Kidney (tissue), 14 donors: Measurements from ENCODE around the gene CFAP43. TPM values are rescaled to one million over a fixed set of nuclear protein-coding genes. Genes with fewer than 3 reads are reported as not detected.

Experiments used
- DNase-seq, 5 donors: peaks; one replicate each; pipeline ENCODE4 v3.0.0-alpha.2; 2013 to 2020
- FAIRE-seq: peaks from 2 replicates; lab custom pipeline; 2012; peaks lifted over from hg19 to GRCh38; lab: Jason Lieb, UNC
- H3K27ac ChIP-seq, 2 donors: one replicate each; pipeline ENCODE4 v1.7.0; 2013; ENCODE audit warnings: low read depth in 2 of 2, low read length in 2 of 2, inconsistent platforms in 1 of 2
- H3K27me3 ChIP-seq: one replicate; pipeline ENCODE4 v1.7.1; 2013; ENCODE audit warnings: low read length, inconsistent platforms; ENCODE audit not compliant: control insufficient read depth, insufficient read depth
- H3K36me3 ChIP-seq, 3 donors: one replicate each; pipeline versions ENCODE4 v1.7.0 to v1.7.1; 2013; ENCODE audit warnings: low read length in 3 of 3, control low read depth in 1 of 3, inconsistent platforms in 1 of 3; ENCODE audit not compliant: insufficient read depth in 3 of 3, control insufficient read depth in 2 of 3
- H3K4me1 ChIP-seq, 3 donors: one replicate each; pipeline versions ENCODE4 v1.7.0 to v1.7.1; 2013; ENCODE audit warnings: low read length in 3 of 3, inconsistent platforms in 1 of 3, low read depth in 1 of 3; ENCODE audit not compliant: control insufficient read depth in 2 of 3, insufficient read depth in 2 of 3
- H3K4me3 ChIP-seq, 3 donors: one replicate each; pipeline versions ENCODE4 v1.7.0 to v1.8.1; 2013; ENCODE audit warnings: low read length in 3 of 3, control low read depth in 1 of 3, inconsistent platforms in 1 of 3
- H3K9ac ChIP-seq, 3 donors: one replicate each; pipeline versions ENCODE4 v1.7.0 to v1.7.1; 2013; ENCODE audit warnings: low read length in 3 of 3, control low read depth in 1 of 3, inconsistent platforms in 1 of 3
- H3K9me3 ChIP-seq, 3 donors: one replicate each; pipeline versions ENCODE4 v1.7.0 to v1.7.1; 2013; ENCODE audit warnings: low read length in 3 of 3, control low read depth in 1 of 3, inconsistent platforms in 1 of 3; ENCODE audit not compliant: control insufficient read depth in 2 of 3, insufficient read depth in 1 of 3
- intact Hi-C: fragments of 100-400 bp; cut with DNase I; formaldehyde crosslinking; loops from one replicate; pipeline ENCODE4 v1.11.1; 2022
- polyA plus RNA-seq: library from polyadenylated mRNA; stranded (reverse); fragments of 350-450 nt; fragmentation: Illumina TruSeq; extraction: RNeasy Lipid Tissue Mini Kit (QIAGEN cat#74804); gene quantifications from one replicate; pipeline ENCODE4 v1.2.3, GENCODE V29; 2014; ENCODE audit warnings: low read depth, low replicate concordance; ENCODE audit not compliant: insufficient read depth
- total RNA-seq: library from RNA; stranded (reverse); fragmentation: NEBNext Ultra II Directional; extraction: Animal tissue kit (Norgen Biotek cat#: 25700); gene quantifications from one replicate; pipeline ENCODE4 v1.2.1, GENCODE V29; 2021
- TF ChIP-seq, protein P1 (sequence below): IDR thresholded peaks from 3 replicates; pipeline ENCODE4 v1.5.1; 2012; ENCODE audit warnings: mild to moderate bottlenecking, moderate library complexity, borderline replicate concordance; ENCODE audit not compliant: insufficient read depth; ENCODE audit errors: extremely low read depth
- donor health status: control.
- donor health status: control.
- donor health status: control.
- donor health status: control.
- donor health status: control.
- donor health status: DM: yes; HTN: yes; CAD: no.
- donor health status: Normal renal cell carcinoma (clear cell type).

The CFAP43 gene
- total and polyA plus RNA-seq, 2 donors from 2014 or later: 3.1 to 7.2 TPM

DNA sequence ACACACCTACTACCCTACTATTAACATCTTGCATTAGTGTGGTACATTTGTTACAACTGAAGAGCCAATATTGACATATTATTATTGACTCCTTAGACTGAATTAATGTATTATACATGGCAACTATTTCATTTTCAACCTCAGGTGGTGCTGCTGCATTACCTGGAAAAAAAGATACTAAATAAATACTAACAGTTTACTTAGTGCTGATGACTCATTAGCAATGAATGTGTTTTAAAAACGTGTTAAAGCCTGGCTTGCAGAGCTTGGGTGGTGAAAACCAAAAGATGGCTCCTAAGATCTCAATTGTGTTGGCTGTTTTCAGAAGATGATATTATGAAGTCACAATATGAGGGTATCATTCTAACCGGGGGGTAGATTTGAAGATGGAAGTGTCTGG is 34.8 kb downstream of the CFAP43 start:
- H3K4me1 ChIP-seq: peaks cover 0 to 7% (median 0%) of the 10 kb centered on the region in 3 donors
- no peak for FAIRE-seq
- no peak overlapping the region for H3K4me3 ChIP-seq
- DNase-seq: no peak
- TF ChIP-seq, protein P1, sequence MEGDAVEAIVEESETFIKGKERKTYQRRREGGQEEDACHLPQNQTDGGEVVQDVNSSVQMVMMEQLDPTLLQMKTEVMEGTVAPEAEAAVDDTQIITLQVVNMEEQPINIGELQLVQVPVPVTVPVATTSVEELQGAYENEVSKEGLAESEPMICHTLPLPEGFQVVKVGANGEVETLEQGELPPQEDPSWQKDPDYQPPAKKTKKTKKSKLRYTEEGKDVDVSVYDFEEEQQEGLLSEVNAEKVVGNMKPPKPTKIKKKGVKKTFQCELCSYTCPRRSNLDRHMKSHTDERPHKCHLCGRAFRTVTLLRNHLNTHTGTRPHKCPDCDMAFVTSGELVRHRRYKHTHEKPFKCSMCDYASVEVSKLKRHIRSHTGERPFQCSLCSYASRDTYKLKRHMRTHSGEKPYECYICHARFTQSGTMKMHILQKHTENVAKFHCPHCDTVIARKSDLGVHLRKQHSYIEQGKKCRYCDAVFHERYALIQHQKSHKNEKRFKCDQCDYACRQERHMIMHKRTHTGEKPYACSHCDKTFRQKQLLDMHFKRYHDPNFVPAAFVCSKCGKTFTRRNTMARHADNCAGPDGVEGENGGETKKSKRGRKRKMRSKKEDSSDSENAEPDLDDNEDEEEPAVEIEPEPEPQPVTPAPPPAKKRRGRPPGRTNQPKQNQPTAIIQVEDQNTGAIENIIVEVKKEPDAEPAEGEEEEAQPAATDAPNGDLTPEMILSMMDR: no peak
- no peak overlapping the region for H3K27ac ChIP-seq
- no peaks in the 10 kb centered on the region for H3K36me3 ChIP-seq
- intact Hi-C loops: no loop called here
- no peak overlapping the region for H3K9ac ChIP-seq
- H3K27me3 ChIP-seq: no peaks in the 10 kb centered on the region
- no peaks in the 10 kb centered on the region for H3K9me3 ChIP-seq

DNA sequence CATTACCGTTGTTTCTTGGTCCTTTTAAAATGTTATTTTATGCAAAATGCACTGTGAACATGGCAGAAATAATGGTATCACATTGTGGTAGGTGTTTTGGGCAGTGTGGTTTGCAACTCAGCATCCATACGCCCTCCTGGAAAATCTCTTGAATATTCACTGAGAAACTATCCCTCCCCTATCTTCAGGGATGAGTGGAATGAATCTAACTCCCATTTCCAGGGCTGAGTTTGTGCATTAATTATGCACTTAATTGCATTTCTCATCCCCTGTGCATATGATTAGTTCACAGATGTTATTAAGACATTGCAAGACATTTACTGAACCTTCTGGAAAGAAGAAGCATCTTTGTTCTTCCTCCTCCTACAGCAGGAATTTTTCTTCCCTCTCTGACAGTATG is 36.5 kb downstream of the CFAP43 start:
- TF ChIP-seq, protein P1: no peak

DNA sequence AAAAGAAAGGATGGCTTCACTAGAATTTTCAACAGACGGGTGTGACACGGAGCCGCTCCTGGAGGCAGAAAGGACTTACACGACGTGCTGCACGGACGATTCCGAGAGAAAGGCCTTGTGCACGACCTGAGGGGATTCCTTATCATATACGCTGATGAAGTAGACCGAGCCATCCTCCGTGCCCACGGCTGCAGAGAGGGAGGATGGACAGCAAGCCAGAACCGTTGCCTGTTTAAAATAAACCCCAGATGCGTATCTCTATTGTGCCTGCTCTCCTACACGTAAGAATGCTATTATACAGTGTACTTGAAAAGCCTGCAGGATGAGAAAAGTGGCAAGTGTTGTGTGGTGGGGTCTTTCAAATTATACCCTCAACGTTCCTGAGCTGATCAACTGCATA is 38.4 kb downstream of the CFAP43 start:
- intact Hi-C loops: no loop called here
- H3K9me3 ChIP-seq: no peaks in the 10 kb centered on the region
- H3K9ac ChIP-seq: no peak overlapping the region
- FAIRE-seq (no peak), DNase-seq (no peak)
- H3K4me3 ChIP-seq: no peak overlapping the region
- no peaks in the 10 kb centered on the region for H3K4me1 ChIP-seq
- no peaks in the 10 kb centered on the region for H3K36me3 ChIP-seq
- H3K27ac ChIP-seq: no peak overlapping the region
- no peaks in the 10 kb centered on the region for H3K27me3 ChIP-seq
- TF ChIP-seq, protein P1: no peak

More for the DNA sequence above, 36.5 kb downstream of the CFAP43 start:
- intact Hi-C loops: no loop called here
- no peak overlapping the region for H3K4me3 ChIP-seq
- FAIRE-seq: no peak
- peaks cover 0 to 7% (median 0%) of the 10 kb centered on the region in 3 donors for H3K4me1 ChIP-seq
- no peaks in the 10 kb centered on the region for H3K36me3 ChIP-seq
- H3K9ac ChIP-seq: no peak overlapping the region
- no peak for DNase-seq
- H3K27ac ChIP-seq: no peak overlapping the region
- H3K27me3 ChIP-seq: no peaks in the 10 kb centered on the region
- H3K9me3 ChIP-seq: no peaks in the 10 kb centered on the region

DNA sequence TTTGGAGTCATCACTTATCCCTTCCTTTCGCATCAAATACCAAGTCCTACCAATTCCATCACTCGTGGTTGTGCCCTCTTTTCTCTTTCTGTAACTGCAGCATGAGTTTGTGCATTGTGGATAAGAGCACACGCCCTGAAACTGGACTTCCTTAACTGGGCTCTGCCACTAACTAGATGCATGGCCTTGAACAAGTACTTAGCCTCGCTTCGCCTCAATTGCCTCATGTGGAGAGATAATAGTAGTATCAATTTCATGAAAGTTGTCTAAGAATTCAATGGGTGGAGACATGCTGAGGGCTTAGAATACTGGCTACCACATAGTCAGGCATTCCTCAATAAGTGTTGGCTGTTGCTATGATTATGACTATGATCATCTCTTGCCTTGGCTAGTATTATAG is 41.5 kb downstream of the CFAP43 start:
- Histone ChIP-seq H3K9ac (no peak overlapping the region), H3K9me3 (no peaks in the 10 kb centered on the region), H3K4me1 (no peaks in the 10 kb centered on the region), H3K36me3 (no peaks in the 10 kb centered on the region), H3K27me3 (no peaks in the 10 kb centered on the region), H3K4me3 (no peak overlapping the region), H3K27ac (no peak overlapping the region)
- FAIRE-seq (no peak), DNase-seq (no peak)
- intact Hi-C loops: no loop called here
- TF ChIP-seq, protein P1: no peak
